Measurements from ENCODE around the gene USP6NL. TPM values are rescaled to one million over a fixed set of nuclear protein-coding genes. Genes with fewer than 3 reads are reported as not detected.
A peak's percentile ranks its signal among the peaks of the same experiment; 100 is the strongest.

USP6NL gene
- total RNA-seq, 1 experiment from 2014 or later: 35.6 TPM

DNA sequence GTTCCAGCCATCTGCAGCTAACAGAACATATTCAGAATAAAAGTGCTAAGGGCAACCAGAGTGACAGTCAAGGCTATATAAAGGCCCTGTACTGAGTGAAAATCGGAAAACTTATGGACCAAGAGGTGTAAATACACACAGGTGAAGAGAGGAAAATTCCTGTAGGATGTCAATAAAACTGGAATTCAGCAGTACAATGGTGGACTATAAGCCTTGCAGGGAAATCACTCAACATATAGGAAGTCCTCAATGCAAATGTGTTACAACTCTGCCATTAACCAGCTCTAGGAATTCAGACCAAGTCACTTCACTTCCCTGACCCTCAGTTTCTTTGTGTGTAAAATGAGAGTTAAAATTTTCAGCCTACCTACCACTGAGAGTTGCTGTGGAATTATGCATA is 7.7 kb downstream of the USP6NL start:
- TF ChIP-seq, protein P1, sequence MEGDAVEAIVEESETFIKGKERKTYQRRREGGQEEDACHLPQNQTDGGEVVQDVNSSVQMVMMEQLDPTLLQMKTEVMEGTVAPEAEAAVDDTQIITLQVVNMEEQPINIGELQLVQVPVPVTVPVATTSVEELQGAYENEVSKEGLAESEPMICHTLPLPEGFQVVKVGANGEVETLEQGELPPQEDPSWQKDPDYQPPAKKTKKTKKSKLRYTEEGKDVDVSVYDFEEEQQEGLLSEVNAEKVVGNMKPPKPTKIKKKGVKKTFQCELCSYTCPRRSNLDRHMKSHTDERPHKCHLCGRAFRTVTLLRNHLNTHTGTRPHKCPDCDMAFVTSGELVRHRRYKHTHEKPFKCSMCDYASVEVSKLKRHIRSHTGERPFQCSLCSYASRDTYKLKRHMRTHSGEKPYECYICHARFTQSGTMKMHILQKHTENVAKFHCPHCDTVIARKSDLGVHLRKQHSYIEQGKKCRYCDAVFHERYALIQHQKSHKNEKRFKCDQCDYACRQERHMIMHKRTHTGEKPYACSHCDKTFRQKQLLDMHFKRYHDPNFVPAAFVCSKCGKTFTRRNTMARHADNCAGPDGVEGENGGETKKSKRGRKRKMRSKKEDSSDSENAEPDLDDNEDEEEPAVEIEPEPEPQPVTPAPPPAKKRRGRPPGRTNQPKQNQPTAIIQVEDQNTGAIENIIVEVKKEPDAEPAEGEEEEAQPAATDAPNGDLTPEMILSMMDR (IDR thresholded peaks at IDR 0.05; ENCODE audit: insufficient read depth in 1 of 2, low read depth in 1 of 2, low read length in 1 of 2, severe bottlenecking in 1 of 2, unreplicated experiment in 1 of 2): no peak
- Mint-ChIP-seq H3K4me1 (ENCODE audit: low read depth, unreplicated experiment) (peaks cover 57% of the 10 kb centered on the region), H3K27ac (ENCODE audit: unreplicated experiment) (no peak overlapping the region), H3K9me3 (ENCODE audit: unreplicated experiment) (no peaks in the 10 kb centered on the region), H3K27me3 (ENCODE audit: insufficient read depth, unreplicated experiment) (no peaks in the 10 kb centered on the region), H3K36me3 (ENCODE audit: insufficient read depth, unreplicated experiment) (no peaks in the 10 kb centered on the region), H3K4me3 (ENCODE audit: unreplicated experiment) (no peak overlapping the region)
- BruUV-seq (replicated peaks): no TSS peak
- no peak overlapping the region for H3K4me3 ChIP-seq (ENCODE audit: low read depth, low read length)
- peaks cover 56% of the 10 kb centered on the region for H3K4me1 ChIP-seq
- intact Hi-C loops (cut with micrococcal nuclease; ENCODE audit: unreplicated experiment): loop anchor here (1.0 to 2.0 kb wide), 2 partner anchors 8 to 81 kb away; partner anchors contain the start of gene USP6NL
- CTCF ChIA-PET: no interaction called here
- no peak for DNase-seq
- no peaks in the 10 kb centered on the region for H3K36me3 ChIP-seq (ENCODE audit: control insufficient read depth, insufficient read depth, low read length)
- no peaks in the 10 kb centered on the region for H3K9me3 ChIP-seq
- POLR2A ChIA-PET: no interaction called here
- H3K27me3 ChIP-seq (replicated peaks; ENCODE audit: control insufficient read depth, insufficient read depth, low read length): no peaks in the 10 kb centered on the region

DNA sequence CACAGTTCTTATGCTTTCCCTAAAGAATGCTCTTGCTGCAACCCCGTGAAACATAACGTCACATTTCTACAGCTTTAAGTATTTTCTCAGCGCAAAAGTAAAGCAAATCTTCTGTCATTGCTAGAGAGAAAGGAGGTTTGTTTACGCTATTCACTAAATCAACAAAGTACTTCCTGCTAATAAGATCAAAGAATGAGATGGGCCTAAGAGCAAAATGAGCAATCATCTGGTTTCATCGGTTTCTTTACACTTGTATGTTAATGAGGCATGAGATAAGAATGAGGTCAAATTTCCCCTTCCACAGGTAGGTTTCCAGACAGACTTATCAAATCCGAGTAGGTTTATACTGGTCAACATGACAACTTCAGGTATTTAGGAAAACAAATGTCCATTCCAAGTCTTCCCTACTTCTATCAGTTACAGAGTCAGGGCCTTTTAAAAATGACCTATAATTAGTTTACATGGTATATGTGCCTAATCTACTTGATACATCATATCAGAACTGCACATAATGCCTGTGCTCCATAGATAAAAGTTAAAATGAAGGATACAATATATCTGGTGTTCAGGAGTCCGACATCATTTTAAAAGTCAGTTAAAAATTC is 8.4 kb downstream of the USP6NL start:
- no TSS peak for BruUV-seq (replicated peaks)
- CTCF ChIA-PET: no interaction called here
- intact Hi-C loops (cut with micrococcal nuclease; ENCODE audit: unreplicated experiment): loop anchor here (1.0 to 2.0 kb wide), 2 partner anchors 8 to 82 kb away; partner anchors contain the start of gene USP6NL
- Mint-ChIP-seq H3K27ac (ENCODE audit: unreplicated experiment) (peak overlapping the region; percentile 39), H3K4me3 (ENCODE audit: unreplicated experiment) (peak overlapping the region; percentile 49), H3K4me1 (ENCODE audit: low read depth, unreplicated experiment) (peaks cover 50% of the 10 kb centered on the region), H3K36me3 (ENCODE audit: insufficient read depth, unreplicated experiment) (no peaks in the 10 kb centered on the region), H3K9me3 (ENCODE audit: unreplicated experiment) (no peaks in the 10 kb centered on the region), H3K27me3 (ENCODE audit: insufficient read depth, unreplicated experiment) (no peaks in the 10 kb centered on the region)
- Histone ChIP-seq H3K9me3 (no peaks in the 10 kb centered on the region), H3K36me3 (ENCODE audit: control insufficient read depth, insufficient read depth, low read length) (no peaks in the 10 kb centered on the region), H3K4me1 (peaks cover 52% of the 10 kb centered on the region), H3K4me3 (ENCODE audit: low read depth, low read length) (no peak overlapping the region), H3K27me3 (replicated peaks; ENCODE audit: control insufficient read depth, insufficient read depth, low read length) (no peaks in the 10 kb centered on the region)
- POLR2A ChIA-PET: no interaction called here
- TF ChIP-seq, protein P1 (IDR thresholded peaks at IDR 0.05; ENCODE audit: insufficient read depth in 1 of 2, low read depth in 1 of 2, low read length in 1 of 2, severe bottlenecking in 1 of 2, unreplicated experiment in 1 of 2): no peak
- peak in 1 of 2 experiments; percentile 65 for DNase-seq

DNA sequence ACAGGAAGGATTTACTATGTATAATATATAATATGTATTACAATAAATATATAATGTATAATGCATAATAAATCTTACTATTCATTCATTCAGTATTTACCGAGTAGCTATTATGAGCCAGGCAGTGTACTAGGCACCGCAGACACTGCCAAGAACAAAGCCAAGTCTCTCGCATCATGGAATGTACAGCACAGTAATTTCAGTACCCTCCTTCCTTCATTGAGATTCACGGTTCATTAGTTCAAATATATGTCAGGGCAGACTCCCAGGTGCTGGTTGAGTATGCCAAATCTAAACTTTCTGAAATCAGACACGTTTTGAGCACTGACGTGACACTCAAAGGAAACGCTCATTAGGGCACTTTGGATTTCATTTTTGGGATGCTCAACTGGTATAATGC is 9.1 kb downstream of the USP6NL start:
- H3K9me3 Mint-ChIP-seq (ENCODE audit: unreplicated experiment): no peaks in the 10 kb centered on the region
- no peak overlapping the region for H3K27ac Mint-ChIP-seq (ENCODE audit: unreplicated experiment)
- TF ChIP-seq, protein P1 (IDR thresholded peaks at IDR 0.05; ENCODE audit: insufficient read depth in 1 of 2, low read depth in 1 of 2, low read length in 1 of 2, severe bottlenecking in 1 of 2, unreplicated experiment in 1 of 2): no peak
- CTCF ChIA-PET: no interaction called here
- intact Hi-C loops (cut with micrococcal nuclease; ENCODE audit: unreplicated experiment): loop anchor here (2.0 kb wide), 1 partner anchor 82 kb away; no protein-coding TSS in a partner anchor
- POLR2A ChIA-PET: no interaction called here
- H3K36me3 Mint-ChIP-seq (ENCODE audit: insufficient read depth, unreplicated experiment): no peaks in the 10 kb centered on the region
- DNase-seq: no peak
- no peaks in the 10 kb centered on the region for H3K9me3 ChIP-seq
- no peaks in the 10 kb centered on the region for H3K36me3 ChIP-seq (ENCODE audit: control insufficient read depth, insufficient read depth, low read length)
- no TSS peak for BruUV-seq (replicated peaks)
- no peak overlapping the region for H3K4me3 ChIP-seq (ENCODE audit: low read depth, low read length)
- peaks cover 48% of the 10 kb centered on the region for H3K4me1 ChIP-seq
- peak overlapping the region; percentile 49 for H3K4me3 Mint-ChIP-seq (ENCODE audit: unreplicated experiment)
- peaks cover 49% of the 10 kb centered on the region for H3K4me1 Mint-ChIP-seq (ENCODE audit: low read depth, unreplicated experiment)
- no peaks in the 10 kb centered on the region for H3K27me3 Mint-ChIP-seq (ENCODE audit: insufficient read depth, unreplicated experiment)
- H3K27me3 ChIP-seq (replicated peaks; ENCODE audit: control insufficient read depth, insufficient read depth, low read length): no peaks in the 10 kb centered on the region

All from Caco-2 (cell line).